GM06990 (cell line): ENCODE results near the gene TBXAS1.

Source experiments
- DNase-seq: peaks from one replicate; pipeline ENCODE4 v3.0.0-alpha.2; 2011; ENCODE audit not compliant: insufficient read length; ENCODE audit errors: extremely low read depth
- H3K27me3 ChIP-seq: replicated peaks from 2 replicates; pipeline ENCODE4 v1.6.0; 2011; ENCODE audit warnings: low read length; ENCODE audit not compliant: control insufficient read depth, insufficient read depth
- H3K36me3 ChIP-seq: 2 replicates; pipeline ENCODE4 v1.5.1; 2011; ENCODE audit warnings: low read length; ENCODE audit not compliant: control insufficient read depth, insufficient read depth
- H3K4me3 ChIP-seq: replicated peaks from 2 replicates; pipeline ENCODE4 v1.5.1; 2011; ENCODE audit warnings: low read depth, mild to moderate bottlenecking, control low read depth, low read length
- TF ChIP-seq, protein P1 (sequence below): IDR thresholded peaks from 2 replicates; pipeline ENCODE4 v1.5.1; 2011; ENCODE audit warnings: low read length, control low read depth, mild to moderate bottlenecking, inconsistent platforms; ENCODE audit not compliant: insufficient read depth, poor library complexity, severe bottlenecking

TBXAS1 gene

DNA sequence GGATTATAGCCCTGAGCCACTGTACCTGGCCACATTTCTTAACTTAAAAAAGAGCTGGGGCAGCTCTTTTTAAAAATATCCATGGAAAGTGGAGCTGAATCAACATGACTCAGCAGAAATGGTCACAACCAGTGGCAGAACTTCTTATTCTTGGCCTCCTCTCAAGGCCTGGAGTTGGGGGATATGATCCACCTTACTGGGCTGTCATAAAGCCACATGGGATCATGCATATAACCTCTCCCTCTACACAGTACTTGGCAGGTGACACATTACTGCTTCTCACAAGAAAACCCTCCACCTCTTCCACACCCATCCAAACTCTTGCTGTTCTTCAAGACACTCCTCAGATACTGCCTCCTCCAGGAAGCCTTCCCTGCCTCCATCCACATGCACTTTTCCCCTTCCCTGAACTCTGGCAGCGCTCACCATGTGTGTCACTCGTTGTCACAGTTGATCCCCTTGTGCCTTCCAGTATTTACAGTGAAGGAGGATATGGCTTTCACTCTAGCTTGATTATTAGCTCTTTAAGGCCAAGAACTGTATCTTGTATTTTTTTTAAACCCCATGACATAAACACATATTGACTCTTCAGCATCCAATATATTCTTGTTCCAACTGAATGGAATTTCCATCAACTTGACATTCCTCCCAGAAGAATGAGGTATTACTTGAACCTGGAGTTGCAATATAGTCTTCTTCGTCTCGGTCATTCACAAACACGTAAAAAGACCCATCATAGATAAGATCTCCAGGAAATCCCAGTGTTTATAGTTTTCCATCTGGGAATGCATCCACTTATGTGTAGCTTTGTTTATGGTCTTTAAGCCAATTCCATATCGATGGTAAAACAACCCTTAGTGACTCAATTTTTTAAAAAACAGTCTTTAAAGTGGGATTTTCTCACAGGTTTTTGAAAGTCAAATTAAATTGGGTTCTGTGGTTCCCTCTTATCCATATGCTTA lies 85.5 kb downstream of the TBXAS1 start:
- Histone ChIP-seq H3K4me3 (no peak overlapping the region), H3K36me3 (no peaks in the 10 kb centered on the region; the same call in 1 of the 2 replicates), H3K27me3 (no peaks in the 10 kb centered on the region)
- no peak for DNase-seq
- TF ChIP-seq, protein P1, sequence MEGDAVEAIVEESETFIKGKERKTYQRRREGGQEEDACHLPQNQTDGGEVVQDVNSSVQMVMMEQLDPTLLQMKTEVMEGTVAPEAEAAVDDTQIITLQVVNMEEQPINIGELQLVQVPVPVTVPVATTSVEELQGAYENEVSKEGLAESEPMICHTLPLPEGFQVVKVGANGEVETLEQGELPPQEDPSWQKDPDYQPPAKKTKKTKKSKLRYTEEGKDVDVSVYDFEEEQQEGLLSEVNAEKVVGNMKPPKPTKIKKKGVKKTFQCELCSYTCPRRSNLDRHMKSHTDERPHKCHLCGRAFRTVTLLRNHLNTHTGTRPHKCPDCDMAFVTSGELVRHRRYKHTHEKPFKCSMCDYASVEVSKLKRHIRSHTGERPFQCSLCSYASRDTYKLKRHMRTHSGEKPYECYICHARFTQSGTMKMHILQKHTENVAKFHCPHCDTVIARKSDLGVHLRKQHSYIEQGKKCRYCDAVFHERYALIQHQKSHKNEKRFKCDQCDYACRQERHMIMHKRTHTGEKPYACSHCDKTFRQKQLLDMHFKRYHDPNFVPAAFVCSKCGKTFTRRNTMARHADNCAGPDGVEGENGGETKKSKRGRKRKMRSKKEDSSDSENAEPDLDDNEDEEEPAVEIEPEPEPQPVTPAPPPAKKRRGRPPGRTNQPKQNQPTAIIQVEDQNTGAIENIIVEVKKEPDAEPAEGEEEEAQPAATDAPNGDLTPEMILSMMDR = no peak

DNA sequence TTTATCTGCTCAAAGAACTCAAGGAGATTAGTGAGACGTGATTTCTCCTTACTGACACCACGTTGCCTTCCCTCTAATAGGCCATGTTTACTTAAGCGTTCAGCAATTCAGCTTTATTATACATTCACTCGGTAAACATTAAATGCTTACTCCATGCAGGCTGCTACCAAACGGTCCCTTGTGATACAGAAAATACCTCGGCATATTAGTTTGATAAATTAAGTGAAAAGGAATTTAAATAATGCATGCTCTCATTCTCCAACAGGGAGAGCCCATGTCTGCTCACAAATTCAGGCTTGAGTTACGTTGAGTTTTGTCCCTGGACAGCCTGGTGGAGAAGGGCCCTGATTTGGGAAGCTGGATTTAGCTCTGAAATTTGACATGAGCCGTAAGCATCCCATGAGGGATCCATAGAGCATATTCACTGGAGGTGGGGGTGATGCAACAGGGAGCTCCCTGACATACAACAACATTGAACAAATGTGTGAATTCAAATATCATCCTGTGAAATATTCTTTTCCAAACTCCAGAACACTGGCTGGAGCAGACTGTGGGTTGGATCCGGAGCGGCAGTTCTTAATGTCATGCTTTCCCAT lies 86.3 kb downstream of the TBXAS1 start:
- no peak overlapping the region for H3K4me3 ChIP-seq
- no peak for DNase-seq
- TF ChIP-seq, protein P1 = no peak
- H3K27me3 ChIP-seq = no peaks in the 10 kb centered on the region
- H3K36me3 ChIP-seq = no peaks in the 10 kb centered on the region; the same call in 1 of the 2 replicates

DNA sequence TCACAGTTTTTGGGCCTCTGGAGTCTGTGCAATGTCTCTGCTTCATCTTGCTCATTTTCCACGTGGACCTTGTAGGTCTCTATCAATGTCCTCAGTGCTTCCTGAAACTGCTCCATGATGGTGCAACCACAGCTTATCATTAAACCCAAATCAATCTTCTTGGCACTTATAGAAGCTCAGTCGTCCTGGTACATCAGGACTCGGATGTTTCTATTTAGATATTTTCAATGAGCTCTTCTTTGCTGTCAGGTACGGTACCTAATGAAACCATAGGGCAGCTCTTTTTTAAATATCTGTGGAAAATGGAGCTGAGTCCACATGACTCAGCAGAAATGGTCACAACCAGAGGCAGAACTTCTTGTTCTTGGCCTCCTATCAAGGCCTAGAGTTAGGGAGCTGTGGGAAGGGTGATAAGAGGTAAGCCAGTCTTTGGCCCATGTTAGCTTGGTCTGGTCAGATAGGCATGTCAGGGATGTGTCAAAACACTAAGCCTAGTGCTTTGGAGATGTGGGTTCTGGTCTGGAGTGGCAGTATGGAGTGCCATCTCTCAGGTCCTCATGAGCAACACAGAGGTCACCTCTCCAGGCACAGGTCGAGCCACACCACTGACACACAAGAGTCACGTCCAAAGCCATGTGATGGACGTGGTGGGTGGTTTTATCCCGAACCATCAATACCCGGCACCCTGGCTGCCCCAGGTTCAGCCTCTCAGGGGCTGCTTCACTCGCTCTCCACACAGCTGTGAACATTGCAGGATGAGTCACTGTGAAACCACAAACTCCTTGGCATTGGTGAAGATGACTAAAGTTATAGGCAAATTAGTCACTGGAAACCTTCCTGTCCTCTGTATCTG lies 87.0 kb downstream of the TBXAS1 start:
- DNase-seq = peak; percentile 84
- Histone ChIP-seq H3K36me3 (no peaks in the 10 kb centered on the region; the same call in 1 of the 2 replicates), H3K27me3 (no peaks in the 10 kb centered on the region), H3K4me3 (no peak overlapping the region)
- TF ChIP-seq, protein P1 = no peak

DNA sequence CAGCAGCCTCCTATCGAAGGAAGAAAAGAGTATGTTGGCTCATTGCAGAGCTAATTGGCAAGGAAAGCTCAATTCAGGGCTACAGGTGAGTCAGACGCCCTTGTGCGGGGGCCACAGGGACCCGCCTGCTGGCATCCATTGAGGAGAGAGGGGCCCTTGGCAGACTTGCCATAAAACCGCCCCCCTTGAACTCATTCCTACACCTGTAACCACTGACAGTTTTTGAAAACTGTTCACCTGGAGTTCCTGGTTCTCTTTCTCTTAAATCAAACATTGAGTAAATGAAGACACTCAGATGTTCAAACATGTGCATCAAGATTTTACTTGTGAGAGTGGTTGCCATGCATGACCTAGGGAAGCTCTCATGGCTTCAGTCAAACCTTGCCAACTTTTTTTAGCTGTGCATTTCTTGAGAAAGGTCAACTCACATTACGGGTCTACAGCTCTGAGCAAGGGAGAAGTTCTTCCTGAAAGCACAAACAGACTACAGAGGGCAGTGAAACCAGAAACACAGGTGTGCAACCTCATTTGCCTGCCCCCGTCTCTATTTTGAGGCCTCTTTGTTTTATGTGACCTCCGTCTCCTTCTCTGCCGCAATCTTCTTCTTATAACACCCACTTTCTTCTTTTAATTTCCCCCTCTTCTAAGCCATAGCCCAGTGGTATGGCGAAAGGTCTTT lies 87.8 kb downstream of the TBXAS1 start:
- TF ChIP-seq, protein P1 = no peak
- H3K4me3 ChIP-seq = peak overlapping the region; percentile 40
- H3K36me3 ChIP-seq = no peaks in the 10 kb centered on the region; the same call in 1 of the 2 replicates
- peak; percentile 69 for DNase-seq
- no peaks in the 10 kb centered on the region for H3K27me3 ChIP-seq

DNA sequence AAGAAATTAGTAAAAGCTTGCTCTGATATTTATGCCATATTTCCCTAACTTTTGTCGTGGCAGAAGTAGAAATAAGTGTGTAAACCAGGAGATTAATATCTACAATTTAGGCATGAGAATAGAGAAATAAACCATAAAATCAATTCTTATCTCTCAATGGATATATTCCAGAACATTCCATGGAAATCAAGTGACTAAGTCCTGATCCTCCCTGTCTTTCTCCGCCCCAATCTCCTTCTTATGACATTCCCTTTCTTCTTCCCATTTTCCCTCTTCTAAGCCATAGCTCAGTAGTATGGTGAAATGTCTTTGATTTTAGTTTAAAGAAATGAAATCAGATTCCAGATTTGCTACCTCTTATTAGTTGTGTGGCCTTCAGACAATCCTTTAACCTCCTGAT lies 88.8 kb downstream of the TBXAS1 start:
- TF ChIP-seq, protein P1 = no peak
- DNase-seq = no peak
- no peaks in the 10 kb centered on the region for H3K36me3 ChIP-seq
- no peak overlapping the region for H3K4me3 ChIP-seq
- H3K27me3 ChIP-seq = no peaks in the 10 kb centered on the region
